GM19023 (cell line): ENCODE measurements around the gene IGF2R.
"Not testable (repeated sequence)": the region's sequence is repeated elsewhere in the genome, so short reads cannot be mapped to it uniquely, and the experiment has no call there.

Source experiments
- ATAC-seq: cut with Tn5 transposase; IDR thresholded peaks from one replicate; pipeline ENCODE4 v1.9.1; 2021; ENCODE audit warnings: mild to moderate bottlenecking, moderate library complexity; ENCODE audit not compliant: unreplicated experiment

Gene IGF2R

DNA sequence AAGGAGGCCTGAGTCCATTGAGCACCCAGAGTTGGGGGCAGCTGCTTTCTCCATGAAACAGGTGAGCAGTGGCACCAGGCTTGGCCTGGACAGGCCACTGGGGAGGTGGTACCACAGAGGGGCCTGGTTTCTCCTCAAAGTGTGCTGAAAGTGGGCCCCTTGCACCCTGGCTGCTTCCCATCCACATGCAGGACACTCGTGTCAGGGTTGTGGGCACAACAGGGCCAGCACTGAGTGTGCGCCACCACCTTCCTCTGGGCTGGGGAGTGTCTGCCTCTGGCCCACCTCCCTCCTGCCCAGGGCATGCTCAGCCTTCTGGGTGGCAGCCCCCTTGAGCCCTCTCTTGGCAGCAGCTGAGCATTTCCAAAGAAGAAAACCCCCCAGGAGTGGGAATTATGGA is 147.5 kb downstream of the IGF2R start:
- ATAC-seq, result no peak

DNA sequence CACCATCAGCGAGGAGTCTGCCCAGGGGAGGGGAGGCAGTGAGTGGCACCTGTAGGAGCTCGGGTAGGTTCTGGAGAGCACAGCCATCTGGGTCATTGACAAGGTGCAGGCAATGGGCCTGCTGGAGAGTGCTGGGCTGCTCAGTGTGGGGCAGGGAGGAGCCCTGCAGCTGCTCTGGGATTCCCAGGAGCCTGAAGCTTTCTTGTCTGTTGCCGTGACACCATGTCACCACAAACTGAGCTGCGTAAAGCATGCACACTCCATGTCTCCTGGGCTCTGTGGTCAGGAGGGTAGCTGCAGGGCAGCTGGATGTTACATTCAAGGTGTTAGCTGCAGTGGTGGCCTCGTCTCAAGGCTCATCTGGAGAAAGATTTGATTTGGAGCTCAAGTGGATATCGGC is 148.3 kb downstream of the IGF2R start:
- no peak for ATAC-seq

DNA sequence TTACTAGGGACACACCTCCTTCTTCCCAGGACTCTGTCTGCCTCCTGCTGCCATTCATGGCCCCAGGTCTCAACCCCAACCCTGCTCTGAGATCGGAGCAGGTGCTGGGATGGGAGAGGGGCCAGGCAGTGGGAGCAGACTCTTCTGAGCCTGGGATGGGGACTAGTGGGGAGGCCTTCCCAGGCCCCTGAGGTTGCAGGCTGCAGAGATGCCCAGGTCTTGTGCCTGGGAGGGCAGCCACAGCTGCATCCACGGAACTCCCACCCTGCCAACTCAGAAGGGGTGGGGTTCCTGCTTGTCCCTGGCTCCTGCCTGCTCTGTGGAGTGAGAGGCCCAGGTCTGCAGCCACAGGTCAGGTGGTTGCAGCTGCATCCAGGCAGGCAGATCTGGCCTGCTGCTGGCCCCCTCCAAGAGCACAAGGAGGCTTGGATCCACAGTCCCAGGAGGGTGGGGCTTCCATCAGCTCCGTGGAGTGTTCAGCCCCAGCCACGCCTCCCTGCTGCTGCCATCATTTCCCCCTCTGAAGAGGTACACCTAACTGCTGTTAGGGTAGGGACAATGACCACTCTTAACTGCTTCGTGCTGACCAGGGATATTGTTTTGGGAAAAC is 149.8 kb downstream of the IGF2R start:
- ATAC-seq, result no peak

- no peak for ATAC-seq
Observed at GRCh38 chr6:160120087-160120486, 151.2 kb downstream of the IGF2R start.

DNA sequence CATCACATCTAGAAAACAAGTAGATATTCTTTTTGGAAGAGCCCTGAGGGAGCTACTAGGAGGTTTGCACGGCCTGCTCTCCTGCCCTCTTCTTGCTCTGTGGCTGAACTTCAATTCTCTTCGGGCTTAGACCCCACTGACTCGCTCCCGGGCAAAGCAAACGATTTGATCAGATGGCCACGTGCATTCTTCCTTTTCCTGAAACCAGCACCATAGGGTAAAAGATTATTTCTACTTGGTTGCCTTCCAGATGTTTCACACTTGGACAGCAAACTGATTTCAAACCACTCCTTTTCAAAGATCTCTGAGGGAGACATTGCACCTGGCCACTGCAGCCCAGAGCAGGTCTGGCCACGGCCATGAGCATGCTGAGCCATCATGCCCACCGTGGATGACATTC is 152.7 kb downstream of the IGF2R start, which contains the start of gene SLC22A1:
Gene SLC22A1 (plus strand): TSS at position 258 of the 400 bp plus-strand sequence. CDS start 121 bp downstream, at position 379.
- no peak for ATAC-seq

DNA sequence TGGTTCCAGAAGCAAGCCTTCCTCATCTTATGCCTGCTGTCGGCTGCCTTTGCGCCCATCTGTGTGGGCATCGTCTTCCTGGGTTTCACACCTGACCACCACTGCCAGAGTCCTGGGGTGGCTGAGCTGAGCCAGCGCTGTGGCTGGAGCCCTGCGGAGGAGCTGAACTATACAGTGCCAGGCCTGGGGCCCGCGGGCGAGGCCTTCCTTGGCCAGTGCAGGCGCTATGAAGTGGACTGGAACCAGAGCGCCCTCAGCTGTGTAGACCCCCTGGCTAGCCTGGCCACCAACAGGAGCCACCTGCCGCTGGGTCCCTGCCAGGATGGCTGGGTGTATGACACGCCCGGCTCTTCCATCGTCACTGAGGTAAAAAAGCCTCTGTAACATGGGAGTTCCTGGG is 153.1 kb downstream of the IGF2R start:
- no peak for ATAC-seq

GRCh38 chr6:160122744-160123143 is 153.9 kb downstream of the IGF2R start:
- ATAC-seq, result no peak

GRCh38 chr6:160124007-160124406 is 155.1 kb downstream of the IGF2R start:
- no peak for ATAC-seq

DNA sequence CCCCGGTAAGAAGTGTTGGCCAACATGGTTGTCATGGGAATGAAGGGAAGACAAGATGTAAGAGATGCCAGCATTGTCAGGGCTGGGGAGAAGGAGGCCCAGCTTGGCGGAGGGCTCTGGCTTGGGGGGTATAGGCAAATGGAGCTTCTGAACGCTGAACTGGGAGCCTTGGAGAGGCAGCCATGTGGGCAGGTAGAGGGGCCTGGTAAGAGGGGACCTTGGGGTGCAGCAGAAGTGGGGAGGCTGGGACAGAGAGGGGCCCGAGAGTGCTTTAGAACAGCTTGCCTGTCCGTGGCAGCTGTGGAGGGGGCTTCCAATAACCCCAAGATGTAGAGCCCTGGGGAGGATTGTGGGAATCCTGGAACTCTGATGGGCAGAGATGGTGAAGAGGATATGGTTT is 155.7 kb downstream of the IGF2R start:
- no peak for ATAC-seq

- not testable (repeated sequence) for ATAC-seq
Observed at GRCh38 chr6:160125105-160125504, 156.2 kb downstream of the IGF2R start.

DNA sequence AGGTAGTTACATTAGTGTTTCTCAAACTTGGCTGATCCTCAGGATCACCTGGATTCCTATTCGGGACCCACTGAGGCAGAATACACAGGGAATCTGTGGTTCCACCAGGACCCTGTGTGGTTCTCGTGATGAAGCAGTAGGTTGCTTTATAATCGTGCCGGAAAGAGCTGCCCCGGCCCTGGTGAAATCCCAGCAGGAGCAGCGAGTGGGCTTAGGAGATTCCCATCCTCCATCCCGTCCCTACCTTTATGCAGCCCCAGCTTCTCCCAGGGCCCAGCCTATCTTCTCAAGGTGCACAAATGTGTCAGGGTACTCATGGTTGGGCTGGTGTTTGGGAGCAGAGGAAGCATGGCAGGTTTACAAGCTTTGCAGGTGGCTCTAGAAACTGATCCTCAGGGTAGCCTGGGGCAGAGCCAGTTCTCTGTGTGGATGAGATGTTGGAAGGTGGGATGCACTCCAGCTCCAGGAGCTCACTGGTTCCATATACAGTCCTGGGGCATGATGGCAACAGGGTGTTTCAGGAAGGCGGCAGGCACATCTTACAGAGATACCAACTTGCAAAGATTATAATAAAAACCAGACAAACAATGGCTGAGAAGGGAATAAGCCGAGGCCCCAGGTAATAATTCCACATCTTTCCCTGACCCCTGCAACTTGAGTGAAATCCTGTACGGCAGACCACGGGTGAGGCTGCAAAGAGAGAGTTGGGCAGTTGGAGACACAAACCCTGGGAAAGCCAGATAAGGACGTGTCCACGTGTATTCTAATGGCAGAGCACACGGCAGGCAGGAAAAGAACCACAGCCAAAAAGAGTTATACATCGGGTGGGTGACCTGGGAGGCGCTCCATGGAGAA is 158.6 kb downstream of the IGF2R start:
- ATAC-seq, result no peak

DNA sequence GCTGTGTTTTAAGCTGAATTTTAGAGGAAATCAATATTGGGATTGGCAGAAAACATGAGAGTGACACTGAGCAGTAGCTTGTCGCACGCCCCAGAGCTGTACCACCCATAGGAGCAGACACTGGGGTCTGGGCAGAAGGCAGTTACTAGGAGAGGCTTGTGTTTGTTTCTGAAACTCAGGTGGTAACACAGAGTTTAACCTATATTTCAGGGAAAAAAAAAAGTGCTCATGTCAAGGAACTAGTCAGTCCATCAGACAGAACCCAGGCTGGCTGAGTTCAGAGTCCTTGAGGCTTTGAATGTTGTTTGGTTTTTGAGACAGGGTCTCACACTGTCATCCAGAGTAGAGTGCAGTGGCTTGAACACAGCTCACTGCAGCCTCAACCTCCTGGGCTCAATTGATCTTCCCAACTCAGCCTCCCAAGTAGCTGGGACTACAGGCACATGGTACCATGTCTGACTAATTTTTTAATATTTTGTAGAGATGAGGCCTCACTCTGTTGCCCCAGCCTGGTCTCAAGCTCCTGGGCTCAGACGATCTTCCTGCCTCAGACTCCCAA is 159.3 kb downstream of the IGF2R start:
- ATAC-seq, result no peak

DNA sequence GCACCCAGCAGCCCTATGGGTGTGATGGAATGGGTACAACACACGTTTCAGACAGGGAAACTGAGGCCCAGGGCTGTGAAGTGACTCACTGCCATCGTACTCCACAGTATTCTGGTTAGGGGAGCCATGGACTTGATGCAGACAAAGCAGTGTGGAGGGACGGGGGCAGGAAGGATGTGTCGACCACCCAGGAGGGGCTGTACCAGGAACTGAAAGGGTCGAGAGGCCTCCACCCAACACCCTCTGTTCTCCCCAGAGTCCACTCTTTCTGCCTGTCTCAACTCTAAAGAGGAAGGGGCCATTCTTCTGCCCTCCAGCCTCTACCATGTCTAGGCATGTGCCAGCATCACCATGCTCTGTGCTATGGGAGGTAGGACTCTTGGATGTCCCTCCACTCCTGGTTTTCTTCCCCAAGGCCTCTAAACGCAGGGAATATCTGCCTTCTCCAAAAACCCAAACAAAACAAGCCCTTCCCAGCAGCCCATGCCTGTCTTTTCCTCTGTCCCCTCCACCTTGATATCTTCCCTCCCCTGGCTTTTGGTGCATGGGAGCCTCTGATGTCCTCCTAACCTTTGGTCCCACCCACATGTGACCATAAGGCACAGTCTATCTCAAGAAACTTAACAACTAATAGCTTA is 160.1 kb downstream of the IGF2R start:
- ATAC-seq, result no peak

DNA sequence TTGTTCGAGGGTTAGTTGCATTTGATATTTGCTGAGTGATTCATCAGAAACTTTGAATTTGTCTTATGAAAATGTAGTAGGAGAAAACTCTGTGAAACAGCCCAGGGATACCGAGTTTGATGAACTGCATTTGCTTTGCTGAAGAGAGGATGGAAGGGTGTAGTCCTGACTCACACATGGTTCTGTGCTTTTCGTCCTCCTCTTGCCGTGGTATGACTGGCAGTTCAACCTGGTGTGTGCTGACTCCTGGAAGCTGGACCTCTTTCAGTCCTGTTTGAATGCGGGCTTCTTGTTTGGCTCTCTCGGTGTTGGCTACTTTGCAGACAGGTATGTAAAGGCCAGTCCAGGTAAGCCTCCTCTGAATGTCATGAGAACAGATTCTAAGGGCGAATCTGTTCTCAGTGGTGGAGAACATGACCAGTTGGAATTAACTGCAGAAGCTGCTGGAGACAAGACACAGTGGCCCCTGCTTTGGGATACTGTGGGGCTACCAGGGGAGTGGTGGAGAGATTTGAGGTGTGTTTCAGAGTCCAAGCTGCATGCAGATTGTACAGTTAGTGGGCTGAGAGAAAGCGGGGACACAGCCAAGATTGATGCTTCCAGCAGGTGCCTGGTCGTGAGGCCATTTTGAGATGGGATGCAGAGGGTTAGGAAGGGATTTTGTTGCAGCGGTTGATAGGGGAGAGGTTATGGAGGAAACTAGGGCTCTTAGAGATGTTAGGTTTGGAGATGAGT is 161.2 kb downstream of the IGF2R start:
- ATAC-seq, result no peak

DNA sequence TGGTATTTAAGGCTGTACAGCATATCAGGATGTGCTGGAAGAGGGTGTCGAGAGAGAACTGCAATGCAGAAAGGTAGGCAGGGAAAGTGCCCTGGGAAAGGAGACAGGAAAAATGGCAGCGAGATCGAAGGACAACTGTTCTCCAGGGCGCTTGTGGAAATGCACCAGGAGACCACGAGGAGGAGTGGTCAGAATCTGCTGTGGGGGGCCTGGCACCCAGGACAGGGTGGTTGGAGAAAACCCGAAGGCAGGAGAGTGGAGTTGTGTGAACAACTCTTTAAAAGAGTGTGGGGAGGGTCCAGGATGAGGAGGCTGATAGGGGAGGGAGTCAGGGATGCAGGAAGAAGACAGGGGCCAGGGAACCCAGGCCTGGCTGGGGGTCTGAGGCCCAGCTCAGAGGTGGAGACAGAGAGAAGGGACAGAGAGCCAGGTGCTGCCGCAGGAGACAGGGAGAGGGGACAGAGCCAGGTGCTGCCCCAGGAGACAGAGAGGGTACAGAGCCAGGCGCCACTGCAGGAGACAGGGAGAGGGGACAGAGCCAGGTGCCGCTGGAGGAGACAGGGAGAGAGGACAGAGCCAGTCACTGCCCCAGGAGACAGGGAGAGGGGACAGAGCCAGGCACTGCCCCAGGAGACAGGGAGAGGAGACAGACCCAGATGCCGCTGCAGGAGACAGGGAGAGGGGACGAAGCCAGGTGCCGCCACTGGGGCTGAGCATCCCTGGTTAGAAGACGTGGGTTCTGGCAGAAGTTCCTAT is 162.0 kb downstream of the IGF2R start:
- ATAC-seq, result no peak

DNA sequence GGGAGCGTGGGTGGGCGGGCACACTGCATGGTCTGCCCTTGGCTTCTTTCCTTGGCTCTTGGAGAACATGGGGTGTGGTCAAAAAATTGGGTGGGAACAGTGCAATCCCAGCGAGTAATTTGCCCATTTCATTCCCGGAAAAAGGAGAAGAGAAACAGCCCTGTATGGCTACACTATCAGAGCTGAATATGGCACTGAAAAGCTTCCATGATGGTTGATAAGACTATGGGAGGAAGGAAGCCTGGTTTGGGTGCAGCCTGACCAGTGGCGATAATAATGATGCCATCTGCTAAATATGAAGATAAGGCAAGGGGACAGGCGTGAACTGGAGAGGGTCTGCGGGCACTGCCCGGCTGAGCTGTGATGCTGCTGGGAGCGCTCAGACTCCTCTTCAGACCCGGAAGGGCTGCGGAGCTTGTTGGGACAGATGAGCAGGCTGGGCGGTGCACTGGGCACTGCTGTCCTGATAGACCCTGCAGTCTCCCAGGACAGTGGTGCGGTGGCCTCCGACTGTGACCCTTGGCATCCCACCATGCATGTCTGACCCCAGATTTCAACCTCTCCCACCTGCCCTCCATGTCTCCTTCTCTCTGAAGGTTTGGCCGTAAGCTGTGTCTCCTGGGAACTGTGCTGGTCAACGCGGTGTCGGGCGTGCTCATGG is 162.9 kb downstream of the IGF2R start:
- ATAC-seq, result no peak

DNA sequence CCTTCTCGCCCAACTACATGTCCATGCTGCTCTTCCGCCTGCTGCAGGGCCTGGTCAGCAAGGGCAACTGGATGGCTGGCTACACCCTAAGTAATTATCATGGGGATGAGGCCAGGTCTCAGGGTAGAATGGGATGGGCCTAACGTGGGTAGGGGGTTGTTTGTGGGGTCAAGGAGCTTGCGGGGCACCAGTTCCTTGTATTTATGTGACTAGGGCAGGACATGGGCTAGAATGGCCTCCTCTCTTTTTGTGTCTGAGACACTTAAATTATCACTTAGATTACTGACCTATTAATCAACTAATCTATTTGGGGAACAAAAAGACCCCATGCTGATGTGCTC is 163.4 kb downstream of the IGF2R start:
- no peak for ATAC-seq

DNA sequence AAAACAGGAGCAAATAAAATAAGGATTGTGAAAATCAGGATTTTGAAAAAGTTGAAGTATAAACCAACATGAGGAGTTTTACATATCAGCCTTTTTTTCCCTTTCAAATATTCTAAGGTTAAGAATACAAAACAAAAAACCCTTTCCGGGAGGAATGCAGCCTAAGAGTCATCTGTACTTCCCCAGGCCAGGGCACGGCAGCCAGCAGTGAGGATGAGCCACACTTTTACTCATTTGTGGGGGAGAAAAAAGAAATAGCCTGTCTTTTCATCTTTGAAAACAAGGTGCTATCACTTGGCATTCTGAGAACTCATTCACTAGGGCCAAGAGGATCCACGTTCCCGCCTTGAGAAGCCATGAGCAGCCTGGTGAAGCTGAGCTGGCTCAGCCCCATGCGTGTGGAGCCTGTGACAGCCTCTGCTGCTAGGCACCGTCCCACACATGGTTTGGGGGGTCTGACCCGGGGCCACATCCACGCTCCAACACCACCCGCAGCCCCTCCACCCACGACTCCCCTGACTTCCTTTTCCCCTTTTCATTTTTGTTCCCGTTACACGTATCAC is 164.0 kb downstream of the IGF2R start:
- no peak for ATAC-seq
